Measurements from ENCODE around the gene ALPL.

The ALPL gene

DNA sequence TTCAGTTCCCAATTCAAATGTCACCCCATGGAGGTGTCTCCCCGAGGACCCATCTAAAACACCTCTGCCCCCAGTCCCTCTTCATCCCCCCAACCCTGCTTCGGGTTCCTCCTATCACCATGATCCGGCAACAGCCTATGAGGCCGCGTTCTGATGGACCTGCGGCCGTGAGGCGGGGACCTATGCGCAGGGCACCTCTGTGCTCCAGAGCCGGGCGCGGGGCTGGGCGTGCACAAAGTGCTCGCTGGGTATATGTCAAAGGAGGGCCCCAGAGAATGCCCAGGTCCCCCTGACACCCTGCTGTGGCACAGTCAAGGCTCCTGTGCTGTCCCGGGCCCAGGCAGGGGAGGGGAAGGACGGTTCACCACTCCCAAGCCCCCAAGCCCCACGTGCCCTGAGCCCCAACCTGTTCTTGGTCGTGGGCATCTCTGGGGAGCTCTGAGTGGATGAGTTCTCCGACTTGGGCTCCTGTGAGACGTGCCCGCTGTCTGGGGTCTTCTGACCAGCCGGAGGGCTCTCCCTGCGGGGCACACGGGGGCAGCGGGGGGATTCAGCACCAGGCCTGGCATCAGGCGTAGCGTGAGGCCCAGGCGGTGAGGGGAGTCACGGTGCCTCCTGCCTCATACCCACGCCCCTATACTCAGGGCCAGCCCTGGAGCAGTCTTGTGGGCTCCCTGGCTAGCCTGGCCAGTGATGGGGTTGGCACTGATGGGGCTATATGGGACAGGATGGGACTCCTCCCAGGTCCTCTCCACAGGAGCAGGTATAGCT is 92.2 kb downstream of the ALPL start:
- Histone ChIP-seq H3K27me3 (ENCODE audit: control insufficient read depth in 1 of 2, insufficient read depth in 2 of 2, low read length in 2 of 2) (peaks cover 3 to 6% of the 10 kb centered on the region in 2 donors), H3K9me3 (ENCODE audit: control insufficient read depth in 2 of 2, low read length in 2 of 2) (no peaks in the 10 kb centered on the region), H3K27ac (ENCODE audit: low read length) (no peak overlapping the region), H3K36me3 (ENCODE audit: control insufficient read depth in 2 of 2, insufficient read depth in 2 of 2, low read length in 2 of 2) (no peaks in the 10 kb centered on the region), H3K9ac (ENCODE audit: low read length in 2 of 2) (no peak overlapping the region), H3K4me3 (ENCODE audit: low read length in 2 of 2) (no peak overlapping the region), H3K4me1 (ENCODE audit: control insufficient read depth, insufficient read depth, low read length) (no peaks in the 10 kb centered on the region)

DNA sequence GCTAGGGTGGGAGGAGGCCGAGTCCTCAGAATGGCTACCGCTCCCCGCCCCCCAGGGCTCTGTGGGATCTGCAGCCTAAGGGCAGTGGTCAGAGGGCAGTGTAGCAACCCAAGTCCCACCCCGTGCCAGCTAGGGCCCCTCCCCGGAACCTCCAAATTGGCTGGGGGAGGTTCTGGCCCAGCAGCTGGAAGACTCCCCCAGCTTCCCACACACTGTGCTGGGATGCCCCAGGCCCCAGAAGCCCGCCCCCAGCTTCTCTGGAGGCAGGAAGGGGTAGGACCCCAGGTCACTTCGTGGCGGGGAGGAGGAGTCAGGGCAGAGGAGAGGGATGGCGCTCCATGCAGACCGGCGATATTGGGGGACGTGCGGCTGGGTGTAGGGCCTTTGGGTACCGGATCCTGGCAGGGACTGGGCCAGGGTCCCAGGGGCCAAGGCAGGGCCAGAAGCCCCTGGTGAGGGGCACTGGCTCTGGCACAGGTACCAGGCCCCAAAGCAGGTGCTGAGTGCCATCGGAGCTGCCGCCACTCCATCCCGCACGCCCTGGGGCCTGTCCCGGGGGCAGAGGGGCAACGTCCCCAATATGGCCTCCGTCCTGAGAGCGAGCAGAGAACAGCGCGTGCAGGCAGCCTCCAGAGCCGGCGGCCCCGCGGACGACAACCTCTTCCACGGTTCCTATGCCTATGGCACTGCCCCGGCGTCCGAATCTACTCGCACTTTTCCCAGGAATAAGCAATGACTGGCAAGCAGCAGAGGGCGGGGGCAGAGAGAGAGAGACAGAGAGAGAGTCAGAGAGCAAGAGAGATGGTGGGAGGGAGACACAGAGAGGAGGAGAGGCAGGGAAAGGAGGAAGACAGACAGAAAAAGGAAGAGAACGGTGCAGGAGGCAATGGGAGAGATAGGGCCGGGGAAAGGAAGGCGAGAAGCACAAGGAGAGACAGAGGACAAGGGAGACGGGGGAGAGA is 94.2 kb downstream of the ALPL start:
- H3K27me3 ChIP-seq (ENCODE audit: control insufficient read depth in 1 of 2, insufficient read depth in 2 of 2, low read length in 2 of 2), result peaks cover 3 to 6% of the 10 kb centered on the region in 2 donors
- H3K9me3 ChIP-seq (ENCODE audit: control insufficient read depth in 2 of 2, low read length in 2 of 2), result no peaks in the 10 kb centered on the region
- H3K27ac ChIP-seq (ENCODE audit: low read length), result no peak overlapping the region
- peaks cover 2% of the 10 kb centered on the region for H3K4me1 ChIP-seq (ENCODE audit: control insufficient read depth, insufficient read depth, low read length)
- no peak overlapping the region for H3K4me3 ChIP-seq (ENCODE audit: low read length in 2 of 2)
- no peak overlapping the region for H3K9ac ChIP-seq (ENCODE audit: low read length in 2 of 2)
- H3K36me3 ChIP-seq (ENCODE audit: control insufficient read depth in 2 of 2, insufficient read depth in 2 of 2, low read length in 2 of 2), result no peaks in the 10 kb centered on the region

DNA sequence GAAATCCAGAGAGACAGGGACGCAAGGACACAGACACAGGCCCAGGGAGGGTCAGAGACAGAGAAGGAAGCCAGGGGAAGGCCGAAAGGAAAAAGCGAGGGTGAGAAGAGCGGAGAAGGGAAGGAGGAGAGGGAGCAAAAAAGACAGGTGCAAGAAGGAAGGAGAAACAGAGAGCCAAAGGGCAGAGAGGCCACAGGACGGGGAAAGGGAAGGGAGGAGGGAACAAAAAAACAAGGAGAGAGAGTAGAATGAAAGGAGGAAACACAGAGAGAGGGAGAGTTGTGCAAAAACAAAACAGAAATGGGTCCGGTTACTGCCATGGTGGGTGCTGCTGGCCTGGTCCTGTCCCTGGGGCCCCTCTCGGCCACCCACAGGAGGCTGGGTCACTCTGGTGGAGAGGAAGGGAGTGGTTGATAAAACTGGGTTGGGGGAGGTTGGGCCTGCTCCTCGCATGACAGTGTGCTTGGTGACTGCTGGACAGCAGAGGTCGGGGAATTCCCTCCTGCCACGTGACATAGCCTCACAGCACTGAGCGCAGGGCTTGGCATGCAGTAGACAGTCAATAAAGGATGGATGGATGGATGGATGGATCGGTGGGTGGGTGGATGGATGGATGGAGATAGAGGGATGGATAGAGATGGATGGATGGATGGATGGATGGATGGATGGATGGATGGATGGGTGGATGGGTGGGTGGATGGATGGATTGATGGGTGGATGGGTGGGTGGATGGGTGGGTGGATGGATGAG is 95.2 kb downstream of the ALPL start:
- Histone ChIP-seq H3K9ac (ENCODE audit: low read length in 2 of 2) (no peak overlapping the region), H3K27me3 (ENCODE audit: control insufficient read depth in 1 of 2, insufficient read depth in 2 of 2, low read length in 2 of 2) (peaks cover 3 to 6% of the 10 kb centered on the region in 2 donors), H3K36me3 (ENCODE audit: control insufficient read depth in 2 of 2, insufficient read depth in 2 of 2, low read length in 2 of 2) (no peaks in the 10 kb centered on the region), H3K4me3 (ENCODE audit: low read length in 2 of 2) (no peak overlapping the region), H3K27ac (ENCODE audit: low read length) (no peak overlapping the region), H3K9me3 (ENCODE audit: control insufficient read depth in 2 of 2, low read length in 2 of 2) (no peaks in the 10 kb centered on the region), H3K4me1 (ENCODE audit: control insufficient read depth, insufficient read depth, low read length) (peaks cover 2% of the 10 kb centered on the region)

DNA sequence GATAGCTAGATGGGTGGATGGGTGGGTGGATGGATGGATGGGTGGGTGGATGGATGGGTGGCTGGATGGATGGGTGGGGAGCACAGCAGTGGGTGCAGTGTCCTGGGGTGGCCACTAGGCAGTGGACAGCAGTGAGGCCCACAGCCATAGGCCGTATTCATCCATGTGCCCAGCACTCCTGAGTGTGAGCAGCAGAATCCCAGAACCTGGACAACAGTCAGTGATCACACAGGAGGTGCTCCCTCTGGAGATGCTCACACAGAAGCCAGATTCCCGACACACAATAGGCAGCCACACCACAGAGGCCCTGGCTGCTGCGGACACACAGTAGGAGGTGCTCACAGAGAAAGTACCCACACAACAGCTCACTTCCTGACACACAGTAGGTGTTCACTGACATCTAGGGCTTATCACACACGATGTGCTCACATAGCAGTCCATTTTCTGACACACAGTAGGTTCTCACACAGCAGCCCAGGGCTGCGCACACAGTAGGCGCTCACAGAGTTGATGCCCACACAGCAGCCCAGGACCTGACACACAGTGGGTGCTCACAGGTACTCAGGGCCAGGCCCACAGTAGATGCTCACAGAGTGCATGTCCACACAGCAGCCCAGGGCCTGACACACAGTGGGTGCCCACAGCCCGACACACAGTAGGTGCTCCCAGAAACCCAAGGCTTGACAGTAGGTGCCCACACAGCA is 95.9 kb downstream of the ALPL start:
- Histone ChIP-seq H3K9me3 (ENCODE audit: control insufficient read depth in 2 of 2, low read length in 2 of 2) (no peaks in the 10 kb centered on the region), H3K9ac (ENCODE audit: low read length in 2 of 2) (no peak overlapping the region), H3K4me3 (ENCODE audit: low read length in 2 of 2) (no peak overlapping the region), H3K36me3 (ENCODE audit: control insufficient read depth in 2 of 2, insufficient read depth in 2 of 2, low read length in 2 of 2) (no peaks in the 10 kb centered on the region), H3K4me1 (ENCODE audit: control insufficient read depth, insufficient read depth, low read length) (peaks cover 2% of the 10 kb centered on the region), H3K27me3 (ENCODE audit: control insufficient read depth in 1 of 2, insufficient read depth in 2 of 2, low read length in 2 of 2) (peaks cover 3 to 6% of the 10 kb centered on the region in 2 donors), H3K27ac (ENCODE audit: low read length) (no peak overlapping the region)

DNA sequence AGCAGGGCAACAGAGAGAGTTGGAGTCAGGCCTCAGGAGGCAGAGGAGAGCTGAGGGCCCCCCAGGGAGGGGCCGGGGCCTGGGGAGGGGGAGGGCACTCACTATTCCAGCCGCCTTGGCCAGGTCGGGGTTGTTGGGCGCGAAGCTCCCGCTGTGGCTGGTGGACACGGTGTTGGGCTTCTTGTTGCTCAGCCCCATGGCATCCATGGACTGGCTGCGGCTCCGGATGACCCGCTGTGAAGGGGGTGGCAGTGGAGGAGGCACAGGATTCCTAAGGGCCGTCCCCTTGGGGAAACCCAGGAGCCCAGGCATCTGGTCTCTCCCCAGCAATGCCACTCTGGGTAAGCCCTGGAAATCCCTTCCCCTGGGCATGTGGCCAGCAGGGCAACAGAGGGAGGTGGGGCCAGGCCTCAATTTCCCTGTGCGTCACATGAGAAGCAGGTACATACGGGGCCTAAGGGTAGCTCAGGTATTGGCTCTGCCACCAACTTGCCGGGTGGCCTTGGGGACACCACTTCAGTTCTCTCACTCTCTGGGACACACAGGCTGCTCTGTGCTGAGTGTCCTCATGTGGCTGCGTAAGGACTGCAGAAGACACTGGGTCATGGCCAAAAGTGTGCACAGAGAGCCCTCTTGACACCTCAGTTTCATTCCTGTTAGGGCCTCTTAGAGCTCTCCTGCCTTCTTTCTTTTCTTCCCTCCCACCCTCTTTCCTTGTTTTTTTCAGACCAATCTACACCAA is 96.9 kb downstream of the ALPL start:
- Histone ChIP-seq H3K27ac (ENCODE audit: low read length) (no peak overlapping the region), H3K4me1 (ENCODE audit: control insufficient read depth, insufficient read depth, low read length) (peaks cover 2% of the 10 kb centered on the region), H3K27me3 (ENCODE audit: control insufficient read depth in 1 of 2, insufficient read depth in 2 of 2, low read length in 2 of 2) (peaks cover 3 to 6% of the 10 kb centered on the region in 2 donors), H3K9me3 (ENCODE audit: control insufficient read depth in 2 of 2, low read length in 2 of 2) (no peaks in the 10 kb centered on the region), H3K36me3 (ENCODE audit: control insufficient read depth in 2 of 2, insufficient read depth in 2 of 2, low read length in 2 of 2) (no peaks in the 10 kb centered on the region), H3K4me3 (ENCODE audit: low read length in 2 of 2) (no peak overlapping the region), H3K9ac (ENCODE audit: low read length in 2 of 2) (no peak overlapping the region)

DNA sequence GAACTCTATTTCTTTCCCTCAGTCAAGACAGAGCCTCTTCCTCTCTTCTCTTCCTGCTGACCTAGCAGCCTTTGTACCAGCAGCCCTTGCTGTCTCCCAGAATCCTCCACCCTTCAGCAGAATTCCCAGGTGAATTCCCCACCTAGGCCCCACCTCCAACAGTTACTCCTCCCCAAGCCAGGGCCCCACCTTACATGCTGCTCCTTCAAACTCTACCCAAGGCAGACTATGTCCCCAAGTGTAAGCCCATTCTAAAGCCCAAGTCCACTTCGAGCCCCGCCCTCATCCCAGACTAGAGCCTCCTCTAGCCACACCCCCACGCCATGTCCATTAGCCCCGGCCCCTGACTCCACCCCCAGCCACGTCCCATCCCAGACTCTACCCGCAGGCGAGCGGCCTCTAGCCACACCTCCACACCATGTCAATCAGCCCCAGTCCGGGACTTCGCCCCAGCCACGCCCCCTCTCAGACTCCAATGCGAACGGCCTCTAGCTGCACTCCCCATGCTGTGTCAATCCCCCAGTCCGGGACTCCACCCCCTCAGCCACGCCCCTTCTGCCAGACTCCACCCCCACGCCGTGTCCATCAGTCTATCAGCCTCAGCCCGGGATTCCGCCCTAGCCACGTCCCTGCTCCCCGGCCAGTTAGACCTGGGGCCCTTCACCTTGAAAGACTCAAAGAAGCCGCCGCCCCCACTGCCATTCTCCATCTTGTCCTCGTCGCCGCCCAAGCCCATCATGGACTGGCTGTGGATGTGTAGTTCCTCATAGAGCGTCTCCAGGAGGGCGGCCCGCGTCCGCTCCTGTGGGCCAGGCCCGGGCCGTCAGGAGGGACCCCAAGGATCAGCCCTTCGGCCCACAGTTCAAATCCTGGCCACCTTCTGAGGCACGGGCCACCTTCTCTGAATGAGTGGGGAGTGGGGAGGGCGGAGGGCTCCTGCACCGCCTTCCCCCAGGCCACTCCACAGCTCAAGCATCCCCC is 98.6 kb downstream of the ALPL start:
- Histone ChIP-seq H3K27ac (ENCODE audit: low read length) (no peak overlapping the region), H3K9me3 (ENCODE audit: control insufficient read depth in 2 of 2, low read length in 2 of 2) (no peaks in the 10 kb centered on the region), H3K9ac (ENCODE audit: low read length in 2 of 2) (no peak overlapping the region), H3K4me3 (ENCODE audit: low read length in 2 of 2) (no peak overlapping the region), H3K27me3 (ENCODE audit: control insufficient read depth in 1 of 2, insufficient read depth in 2 of 2, low read length in 2 of 2) (no peaks in the 10 kb centered on the region), H3K4me1 (ENCODE audit: control insufficient read depth, insufficient read depth, low read length) (peaks cover 2% of the 10 kb centered on the region), H3K36me3 (ENCODE audit: control insufficient read depth in 2 of 2, insufficient read depth in 2 of 2, low read length in 2 of 2) (no peaks in the 10 kb centered on the region)

DNA sequence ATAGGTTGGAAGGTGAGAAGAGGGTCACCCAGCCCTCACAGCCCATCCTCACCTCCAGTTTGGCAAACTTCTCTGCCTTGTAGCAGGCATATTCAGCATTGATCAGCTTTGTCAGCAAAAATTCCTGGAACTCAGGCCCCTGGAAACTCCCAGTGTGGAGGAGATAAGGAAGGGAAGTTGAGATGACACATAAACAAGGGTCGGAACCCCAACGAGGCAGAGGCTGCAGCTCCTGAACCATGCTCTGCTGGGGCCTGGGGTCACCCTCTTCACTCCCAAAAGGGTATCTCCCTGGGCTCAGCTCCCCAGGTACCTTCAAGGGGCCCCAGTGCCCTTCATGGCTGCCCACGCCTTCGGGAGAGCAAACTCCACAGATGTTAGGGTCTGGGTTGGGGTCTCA is 99.6 kb downstream of the ALPL start:
- Histone ChIP-seq H3K27ac (ENCODE audit: low read length) (no peak overlapping the region), H3K9ac (ENCODE audit: low read length in 2 of 2) (no peak overlapping the region), H3K4me3 (ENCODE audit: low read length in 2 of 2) (no peak overlapping the region), H3K9me3 (ENCODE audit: control insufficient read depth in 2 of 2, low read length in 2 of 2) (no peaks in the 10 kb centered on the region), H3K27me3 (ENCODE audit: control insufficient read depth in 1 of 2, insufficient read depth in 2 of 2, low read length in 2 of 2) (no peaks in the 10 kb centered on the region), H3K4me1 (ENCODE audit: control insufficient read depth, insufficient read depth, low read length) (peaks cover 2% of the 10 kb centered on the region), H3K36me3 (ENCODE audit: control insufficient read depth in 2 of 2, insufficient read depth in 2 of 2, low read length in 2 of 2) (no peaks in the 10 kb centered on the region)

DNA sequence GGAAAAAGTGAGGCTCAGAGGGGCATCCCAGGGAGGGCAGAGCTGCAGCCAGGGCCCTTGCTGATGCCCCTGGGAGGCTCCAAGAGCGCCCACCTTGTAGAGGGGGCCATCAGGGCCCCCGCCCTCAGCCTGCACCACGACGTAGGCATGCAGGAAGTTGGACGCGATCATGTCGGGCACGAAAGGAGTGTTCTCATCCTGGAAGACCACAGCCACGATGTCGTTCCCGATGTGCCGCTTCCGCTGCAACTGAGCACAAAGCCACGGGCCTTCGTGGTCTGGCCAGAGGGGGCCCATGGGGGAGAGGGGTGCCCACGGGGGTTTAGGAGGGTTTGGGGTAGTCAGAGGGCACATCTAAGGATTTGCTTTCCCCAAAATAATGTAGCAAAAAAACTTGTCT is 100.8 kb downstream of the ALPL start:
- H3K36me3 ChIP-seq (ENCODE audit: control insufficient read depth in 2 of 2, insufficient read depth in 2 of 2, low read length in 2 of 2), result no peaks in the 10 kb centered on the region
- no peaks in the 10 kb centered on the region for H3K9me3 ChIP-seq (ENCODE audit: control insufficient read depth in 2 of 2, low read length in 2 of 2)
- no peak overlapping the region for H3K27ac ChIP-seq (ENCODE audit: low read length)
- H3K4me3 ChIP-seq (ENCODE audit: low read length in 2 of 2), result no peak overlapping the region
- no peaks in the 10 kb centered on the region for H3K27me3 ChIP-seq (ENCODE audit: control insufficient read depth in 1 of 2, insufficient read depth in 2 of 2, low read length in 2 of 2)
- peaks cover 2% of the 10 kb centered on the region for H3K4me1 ChIP-seq (ENCODE audit: control insufficient read depth, insufficient read depth, low read length)
- no peak overlapping the region for H3K9ac ChIP-seq (ENCODE audit: low read length in 2 of 2)

Measured in stomach smooth muscle (tissue), 2 donors.